Right cardiac atrium (tissue), 5 donors: Measurements from ENCODE around the gene LMF1. TPM values are rescaled to one million over a fixed set of nuclear protein-coding genes. Genes with fewer than 3 reads are reported as not detected.

Experiments
- ATAC-seq, 2 donors: fragments of 200-7000 bp; cut with Tn5 transposase; one replicate each; pipeline versions ENCODE4 v1.8.0 to v1.9.1; 2020; ENCODE audit warnings: moderate library complexity in 2 of 2, mild to moderate bottlenecking in 1 of 2
- DNase-seq, 3 donors: peaks; one replicate each; pipeline ENCODE4 v3.0.0-alpha.2; 2020
- H3K27ac ChIP-seq: one replicate; pipeline ENCODE4 v1.5.1; 2013; ENCODE audit warnings: mild to moderate bottlenecking, low read length, control low read depth, moderate library complexity
- H3K27me3 ChIP-seq: one replicate; pipeline ENCODE4 v1.6.1; 2013; ENCODE audit not compliant: control insufficient read depth, insufficient read depth
- H3K4me1 ChIP-seq: one replicate; pipeline ENCODE4 v1.6.1; 2013; ENCODE audit warnings: low read length; ENCODE audit not compliant: control insufficient read depth, insufficient read depth
- H3K4me3 ChIP-seq: one replicate; pipeline ENCODE4 v1.5.1; 2013; ENCODE audit warnings: low read length, control low read depth
- H3K9me3 ChIP-seq: one replicate; pipeline ENCODE4 v1.6.1; 2013; ENCODE audit warnings: low read length; ENCODE audit not compliant: control insufficient read depth
- WGBS: extraction: QIAGEN DNeasy Blood & Tissue Kit; methylation state at CpG from one replicate; pipeline ENCODE4 v1.1.7; 2013; 5-methylcytosine and 5-hydroxymethylcytosine counted together
- intact Hi-C, 4 donors: fragments of 100-400 bp; cut with DNase I; formaldehyde crosslinking; loops; one replicate each; pipeline versions ENCODE4 v1.11.0 to v1.14.0; 2022 to 2023
- polyA plus RNA-seq: library from polyadenylated mRNA; stranded (reverse); fragments of 200-250 nt; gene quantifications from one replicate; pipeline ENCODE4 v1.2.3, GENCODE V29; 2013
- total RNA-seq, 4 donors: library from RNA; stranded (reverse); fragmentation: NEBNext Ultra II Directional; extraction: Animal tissue kit (Norgen Biotek cat#: 25700); gene quantifications; one replicate each; pipeline ENCODE4 v1.2.1, GENCODE V29; 2021
- donor health status: healthy with polysubstance abuse.
- donor health status: DM: no; HTN: yes; CAD: no.
- donor health status: DM: no; HTN: no; CAD: no.
- donor health status: DM: no; HTN: yes; CAD: no; lungs with severe emphysema.
- donor health status: DM: yes; HTN: yes; CAD: no.

Gene LMF1
- total and polyA plus RNA-seq, 5 donors, result 7.8 to 13.3 (median 10.8) TPM

DNA sequence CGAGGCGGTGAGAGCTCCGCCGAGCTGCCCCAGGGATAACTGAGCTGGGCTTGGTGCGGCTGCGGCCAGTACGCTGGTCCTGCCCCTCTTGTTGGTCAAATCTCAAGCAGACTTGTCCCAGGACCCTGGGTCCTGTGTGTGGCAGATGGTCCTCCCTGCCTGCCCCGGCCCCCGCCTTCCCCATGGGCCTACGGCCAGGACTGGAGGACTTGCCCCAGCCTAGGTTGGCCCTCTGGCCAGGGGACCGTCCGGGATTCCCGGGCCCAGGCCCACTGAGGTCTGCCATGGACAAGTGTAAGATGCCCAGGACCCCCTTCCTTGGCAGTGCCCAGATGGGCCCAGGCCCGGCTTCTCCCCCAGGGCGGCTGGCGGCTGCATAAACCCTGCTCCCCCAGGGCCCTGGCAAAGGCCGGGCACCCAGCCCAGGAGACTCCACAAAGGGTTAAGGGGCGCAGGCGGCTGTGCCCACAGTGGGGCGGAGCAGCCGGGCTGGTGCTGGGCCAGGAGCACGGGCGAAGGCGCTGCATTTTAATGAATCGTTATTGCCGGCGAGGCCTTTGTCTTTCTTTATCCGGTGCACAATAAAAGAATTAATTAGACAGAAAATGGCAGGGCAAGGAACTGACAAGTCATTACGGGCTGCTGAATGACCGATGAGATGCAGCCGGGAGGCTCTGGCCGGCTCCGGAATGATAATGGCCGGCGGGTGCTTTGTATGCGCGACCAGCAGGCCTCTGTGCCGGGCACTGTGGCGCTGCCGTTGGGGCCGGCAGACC, 19.9 kb upstream of the LMF1 start:
- ATAC-seq (no peak), DNase-seq (no peak)
- intact Hi-C loops, result no loop called here
- Histone ChIP-seq H3K4me1 (no peaks in the 10 kb centered on the region), H3K27ac (no peak overlapping the region), H3K27me3 (no peaks in the 10 kb centered on the region), H3K9me3 (no peaks in the 10 kb centered on the region), H3K4me3 (no peak overlapping the region)
- WGBS, result 84% methylated on average over 41 of the region's 41 CpGs

GRCh38 chr16:989354-989814, 18.6 kb upstream of the LMF1 start:
- intact Hi-C loops, result no loop called here
- no peak overlapping the region for H3K27ac ChIP-seq
- H3K4me3 ChIP-seq, result no peak overlapping the region
- DNase-seq (no peak), ATAC-seq (no peak)
- no peaks in the 10 kb centered on the region for H3K27me3 ChIP-seq
- H3K9me3 ChIP-seq, result no peaks in the 10 kb centered on the region
- H3K4me1 ChIP-seq, result no peaks in the 10 kb centered on the region
- 85% methylated on average over 11 of the region's 11 CpGs for WGBS

- Histone ChIP-seq H3K4me1 (no peaks in the 10 kb centered on the region), H3K4me3 (no peak overlapping the region), H3K9me3 (no peaks in the 10 kb centered on the region), H3K27me3 (no peaks in the 10 kb centered on the region), H3K27ac (no peak overlapping the region)
- intact Hi-C loops, result no loop called here
- ATAC-seq (peak; percentile 12 to 40), DNase-seq (peak; percentile 61 to 85 (median 79))
- 60% methylated on average over 35 of the region's 35 CpGs for WGBS
Observed at GRCh38 chr16:988471-989353, 17.9 kb upstream of the LMF1 start.

DNA sequence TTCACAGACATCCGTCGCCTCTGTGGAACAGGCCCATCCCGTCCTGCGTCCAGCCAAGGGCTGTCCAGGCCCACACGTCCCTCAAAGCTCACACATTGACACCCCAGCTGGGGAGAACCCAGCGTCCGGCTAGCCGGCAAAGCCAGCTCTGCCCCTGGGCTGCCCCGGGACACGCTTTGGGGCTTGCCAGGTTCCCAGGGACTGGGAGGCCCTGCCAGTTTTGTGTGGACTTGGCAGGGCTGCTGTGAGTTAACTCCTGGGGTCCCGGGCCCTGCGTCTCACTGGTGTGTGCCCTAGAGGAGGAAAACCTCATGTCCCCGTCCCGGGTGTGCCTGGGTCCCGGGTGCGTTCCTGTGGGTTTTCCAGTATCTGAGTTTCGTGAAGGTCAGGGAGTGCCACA, 17.1 kb upstream of the LMF1 start:
- no peaks in the 10 kb centered on the region for H3K9me3 ChIP-seq
- no peak overlapping the region for H3K4me3 ChIP-seq
- WGBS, result 65% methylated on average over 17 of the region's 17 CpGs
- intact Hi-C loops, result no loop called here
- no peak overlapping the region for H3K27ac ChIP-seq
- no peak for DNase-seq
- H3K27me3 ChIP-seq, result no peaks in the 10 kb centered on the region
- peak; percentile 4 to 22 for ATAC-seq
- no peaks in the 10 kb centered on the region for H3K4me1 ChIP-seq

DNA sequence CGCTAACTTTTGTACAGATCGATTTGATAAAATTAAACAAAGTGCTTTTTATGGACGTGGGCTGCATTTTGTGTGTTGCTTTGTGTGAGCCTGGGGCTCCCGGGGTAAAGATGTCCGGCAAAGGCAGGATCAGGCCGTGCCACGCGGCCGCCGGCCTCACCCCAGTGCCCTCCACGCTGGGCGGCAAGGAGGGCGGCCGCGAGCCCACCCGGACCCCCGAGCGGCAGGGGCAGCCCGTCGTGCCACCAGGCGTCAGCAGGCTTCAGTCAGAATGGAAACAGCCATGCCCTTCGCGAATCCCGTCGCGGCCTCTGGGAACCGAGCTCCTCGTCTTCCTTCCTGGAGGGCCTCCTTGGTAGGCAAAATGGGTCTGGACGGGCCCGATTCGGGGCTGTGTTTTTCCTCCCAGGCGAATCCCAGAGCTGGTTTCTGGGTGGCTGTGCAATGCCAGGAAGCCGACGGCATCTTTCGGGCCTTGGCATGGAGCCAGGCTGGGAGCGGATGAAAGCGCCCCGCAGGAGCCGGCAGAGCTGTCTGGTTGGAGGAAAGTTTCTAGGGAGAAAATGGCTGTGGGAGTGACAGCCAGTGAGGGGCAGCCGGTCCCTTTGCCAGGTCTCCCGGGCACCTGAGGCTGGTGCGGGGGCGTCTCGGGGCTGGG, 16.3 kb upstream of the LMF1 start:
- 75% methylated on average over 44 of the region's 44 CpGs for WGBS
- ATAC-seq (no peak), DNase-seq (no peak)
- H3K4me3 ChIP-seq, result no peak overlapping the region
- H3K27me3 ChIP-seq, result no peaks in the 10 kb centered on the region
- H3K9me3 ChIP-seq, result no peaks in the 10 kb centered on the region
- intact Hi-C loops, result no loop called here
- no peaks in the 10 kb centered on the region for H3K4me1 ChIP-seq
- H3K27ac ChIP-seq, result no peak overlapping the region

DNA sequence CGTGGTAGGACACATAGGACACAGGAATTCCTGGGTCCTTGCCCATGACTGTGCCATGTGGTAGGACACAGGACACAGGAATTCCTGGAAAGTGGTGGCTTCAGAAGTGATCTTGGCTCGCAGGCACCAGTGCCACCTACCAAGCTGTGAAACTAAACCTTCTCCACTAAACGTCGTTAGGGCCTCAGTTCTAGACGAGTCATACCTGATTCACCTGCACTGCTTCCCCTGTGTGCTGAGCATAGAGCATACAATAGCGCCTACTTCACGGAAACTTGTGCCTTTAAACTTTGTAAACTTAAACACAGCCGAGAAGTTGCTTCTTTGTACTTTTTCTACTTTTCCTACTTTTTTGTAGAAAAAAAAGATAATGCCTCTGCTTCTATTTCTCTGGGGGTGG, 15.6 kb upstream of the LMF1 start:
- no peak for DNase-seq
- Histone ChIP-seq H3K4me1 (no peaks in the 10 kb centered on the region), H3K9me3 (no peaks in the 10 kb centered on the region), H3K4me3 (no peak overlapping the region), H3K27me3 (no peaks in the 10 kb centered on the region), H3K27ac (no peak overlapping the region)
- intact Hi-C loops, result no loop called here
- 88% methylated on average over 8 of the region's 8 CpGs for WGBS
- ATAC-seq, result no peak

- H3K27me3 ChIP-seq, result no peaks in the 10 kb centered on the region
- no peaks in the 10 kb centered on the region for H3K9me3 ChIP-seq
- no peak overlapping the region for H3K4me3 ChIP-seq
- WGBS, result 81% methylated on average over 32 of the region's 32 CpGs
- intact Hi-C loops, result no loop called here
- no peaks in the 10 kb centered on the region for H3K4me1 ChIP-seq
- H3K27ac ChIP-seq, result no peak overlapping the region
- DNase-seq (no peak), ATAC-seq (no peak)
Observed at GRCh38 chr16:985646-986400, 15.0 kb upstream of the LMF1 start.

- Histone ChIP-seq H3K4me1 (no peaks in the 10 kb centered on the region), H3K27ac (no peak overlapping the region), H3K27me3 (no peaks in the 10 kb centered on the region), H3K9me3 (no peaks in the 10 kb centered on the region), H3K4me3 (no peak overlapping the region)
- ATAC-seq (no peak), DNase-seq (peak in 2 of 3 donors; percentile 53 to 63)
- 93% methylated on average over 78 of the region's 78 CpGs for WGBS
- intact Hi-C loops, result no loop called here
Observed at GRCh38 chr16:984736-985636, 14.2 kb upstream of the LMF1 start.

DNA sequence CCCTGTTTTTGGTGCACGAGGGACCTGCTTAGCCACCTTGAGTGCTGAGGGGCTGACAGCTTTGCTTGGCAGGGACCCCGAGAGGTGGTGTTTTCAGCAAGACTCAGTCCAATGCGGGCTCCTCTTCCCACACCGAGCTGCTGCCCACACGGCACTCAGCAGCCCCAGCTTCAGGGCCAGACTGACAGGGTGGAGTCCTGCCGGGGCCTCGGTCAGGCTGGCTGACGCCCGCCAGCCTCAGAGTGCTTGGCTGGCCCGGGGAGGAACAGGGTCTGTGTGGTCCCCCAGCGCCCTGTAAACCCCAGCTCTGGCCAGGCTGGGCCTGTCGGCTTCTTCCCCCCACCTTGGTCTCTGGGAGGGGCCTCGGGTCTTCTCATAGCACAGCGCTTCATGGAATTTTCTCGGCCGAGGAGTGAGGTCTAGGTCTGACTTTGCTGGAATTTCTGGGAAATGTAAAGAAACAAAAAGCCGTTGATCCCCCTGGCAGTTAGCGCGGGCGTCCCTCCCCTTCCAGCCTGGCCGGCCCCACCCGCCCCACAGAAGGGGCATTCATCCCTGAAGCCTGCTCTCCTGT, 13.4 kb upstream of the LMF1 start:
- ATAC-seq, result no peak
- no peak overlapping the region for H3K4me3 ChIP-seq
- no peak overlapping the region for H3K27ac ChIP-seq
- WGBS, result 83% methylated on average over 22 of the region's 22 CpGs
- no peaks in the 10 kb centered on the region for H3K9me3 ChIP-seq
- H3K27me3 ChIP-seq, result no peaks in the 10 kb centered on the region
- intact Hi-C loops, result no loop called here
- DNase-seq, result peak in 2 of 3 donors; percentile 47 to 54
- H3K4me1 ChIP-seq, result no peaks in the 10 kb centered on the region
